DOHH2 (cell line): ENCODE measurements around the gene MGMT.

Experiments
- H3F3A ChIP-seq: fragments of 200-600 bp; sonication (generic), shearing (Covaris generic); 2 replicates; pipeline ENCODE4 v1.6.0; 2016; ENCODE audit warnings: antibody characterized with exemption, mild to moderate bottlenecking; ENCODE audit not compliant: control insufficient read depth, insufficient read depth
- H3K27ac ChIP-seq: fragments of 200-600 bp; sonication (generic); 2 replicates; pipeline ENCODE4 v1.5.1; 2014; ENCODE audit warnings: low read depth, mild to moderate bottlenecking, low read length, moderate library complexity
- H3K27me3 ChIP-seq: fragments of 200-600 bp; sonication (generic); 2 replicates; pipeline ENCODE4 v1.6.1; 2014; ENCODE audit warnings: mild to moderate bottlenecking, low read length, mixed read lengths; ENCODE audit not compliant: control insufficient read depth
- H3K36me3 ChIP-seq: fragments of 200-600 bp; sonication (generic); 2 replicates; pipeline ENCODE4 v1.6.1; 2014; ENCODE audit warnings: mild to moderate bottlenecking, low read length, moderate library complexity, mixed read lengths; ENCODE audit not compliant: control insufficient read depth
- H3K4me1 ChIP-seq: fragments of 200-600 bp; sonication (generic); 2 replicates; pipeline ENCODE4 v1.6.1; 2014; ENCODE audit warnings: mild to moderate bottlenecking, low read length, mixed read lengths; ENCODE audit not compliant: control insufficient read depth
- H3K4me2 ChIP-seq: fragments of 200-600 bp; sonication (generic); 2 replicates; pipeline ENCODE4 v1.6.0; 2014; ENCODE audit warnings: mild to moderate bottlenecking, low read length, moderate library complexity
- H3K4me3 ChIP-seq: fragments of 200-600 bp; sonication (generic); 2 replicates; pipeline ENCODE4 v1.5.1; 2014; ENCODE audit warnings: mild to moderate bottlenecking, low read length, mixed read lengths
- H3K79me2 ChIP-seq: fragments of 200-600 bp; sonication (generic); 2 replicates; pipeline ENCODE4 v1.6.1; 2014; ENCODE audit warnings: mild to moderate bottlenecking, low read length, mixed read lengths; ENCODE audit not compliant: control insufficient read depth
- H3K9me2 ChIP-seq: fragments of 200-600 bp; sonication (generic); replicated peaks from 2 replicates; pipeline ENCODE4 v1.6.1; 2014; ENCODE audit warnings: mild to moderate bottlenecking, low read length, mixed read lengths; ENCODE audit not compliant: control insufficient read depth
- H3K9me3 ChIP-seq: fragments of 200-600 bp; sonication (generic); 2 replicates; pipeline ENCODE4 v1.6.1; 2014; ENCODE audit warnings: antibody characterized with exemption, low read length, mixed read lengths; ENCODE audit not compliant: control insufficient read depth, insufficient read depth
- H4K20me1 ChIP-seq: fragments of 200-600 bp; sonication (generic); 2 replicates; pipeline ENCODE4 v1.6.0; 2014; ENCODE audit warnings: low read depth, mild to moderate bottlenecking, antibody characterized with exemption, low read length, moderate library complexity; ENCODE audit not compliant: control insufficient read depth, insufficient read depth
- CTCF ChIP-seq: fragments of 200-600 bp; sonication (generic); IDR thresholded peaks from one replicate; pipeline ENCODE4 v1.5.1; 2014; ENCODE audit warnings: antibody characterized with exemption, mild to moderate bottlenecking, low read depth, low read length; ENCODE audit not compliant: poor library complexity, severe bottlenecking
- EZH2phosphoT487 ChIP-seq: fragments of 200-600 bp; sonication (generic); IDR thresholded peaks from 2 replicates; pipeline ENCODE4 v1.6.1; 2017; ENCODE audit warnings: borderline replicate concordance, mild to moderate bottlenecking, antibody characterized with exemption, low read length, moderate library complexity, mixed read lengths

Gene MGMT

GRCh38 chr10:129544205-129545202 is 77.5 kb downstream of the MGMT start:
- Histone ChIP-seq H3K4me1 (no peaks in the 10 kb centered on the region), H3K9me2 (no peaks in the 10 kb centered on the region), H3K27me3 (no peaks in the 10 kb centered on the region), H3K79me2 (no peaks in the 10 kb centered on the region), H3K4me2 (no peak overlapping the region), H3K27ac (no peak overlapping the region), H3F3A (no peaks in the 10 kb centered on the region), H3K4me3 (no peak overlapping the region), H3K36me3 (no peaks in the 10 kb centered on the region), H3K9me3 (no peaks in the 10 kb centered on the region), H4K20me1 (no peaks in the 10 kb centered on the region)
- TF ChIP-seq CTCF (no peak), EZH2phosphoT487 (no peak)

- Histone ChIP-seq H3K4me2 (no peak overlapping the region), H3K27ac (no peak overlapping the region)
These were observed 78.2 kb downstream of the MGMT start for GRCh38 chr10:129545261-129545660.

GRCh38 chr10:129546106-129546505 is 79.1 kb downstream of the MGMT start:
- H3K4me3 ChIP-seq, result no peak overlapping the region
- TF ChIP-seq CTCF (no peak), EZH2phosphoT487 (no peak)
- H3K9me2 ChIP-seq, result no peaks in the 10 kb centered on the region
- no peaks in the 10 kb centered on the region for H4K20me1 ChIP-seq
- H3K4me1 ChIP-seq, result no peaks in the 10 kb centered on the region
- H3K79me2 ChIP-seq, result no peaks in the 10 kb centered on the region
- no peak overlapping the region for H3K4me2 ChIP-seq
- no peaks in the 10 kb centered on the region for H3F3A ChIP-seq
- no peaks in the 10 kb centered on the region for H3K27me3 ChIP-seq
- H3K27ac ChIP-seq, result no peak overlapping the region
- no peaks in the 10 kb centered on the region for H3K9me3 ChIP-seq
- no peaks in the 10 kb centered on the region for H3K36me3 ChIP-seq

More at GRCh38 chr10:129545261-129545660, 78.2 kb downstream of the MGMT start:
- Histone ChIP-seq H3K9me3 (no peaks in the 10 kb centered on the region), H3K4me3 (no peak overlapping the region), H3K27me3 (no peaks in the 10 kb centered on the region), H3K36me3 (no peaks in the 10 kb centered on the region), H3K9me2 (no peaks in the 10 kb centered on the region), H3K79me2 (no peaks in the 10 kb centered on the region), H4K20me1 (no peaks in the 10 kb centered on the region), H3F3A (no peaks in the 10 kb centered on the region), H3K4me1 (no peaks in the 10 kb centered on the region)
- TF ChIP-seq EZH2phosphoT487 (no peak), CTCF (no peak)
